Colonic mucosa (tissue), 4 donors: ENCODE data around the gene ARID3C. TPM values are rescaled to one million over a fixed set of nuclear protein-coding genes. Genes with fewer than 3 reads are reported as not detected.

ENCODE experiments used
- DNase-seq: peaks from one replicate; pipeline ENCODE4 v3.0.0-alpha.2; 2020
- H3K27ac ChIP-seq: fragments of 200-600 bp; one replicate; pipeline ENCODE4 v1.8.0; 2021
- H3K27me3 ChIP-seq: fragments of 200-600 bp; one replicate; pipeline ENCODE4 v1.8.0; 2021
- H3K36me3 ChIP-seq: fragments of 200-600 bp; one replicate; pipeline ENCODE4 v1.8.0; 2021
- H3K4me1 ChIP-seq: fragments of 200-600 bp; one replicate; pipeline ENCODE4 v1.8.0; 2021; ENCODE audit warnings: mild to moderate bottlenecking
- H3K4me3 ChIP-seq: fragments of 200-600 bp; one replicate; pipeline ENCODE4 v1.8.0; 2021
- H3K9ac ChIP-seq, 2 donors: one replicate each; pipeline ENCODE4 v1.7.0; 2013; ENCODE audit warnings: control low read depth in 2 of 2, low read depth in 2 of 2, low read length in 2 of 2
- H3K9me3 ChIP-seq: fragments of 200-600 bp; one replicate; pipeline ENCODE4 v1.8.0; 2021
- intact Hi-C: fragments of 100-400 bp; cut with DNase I; formaldehyde crosslinking; loops from one replicate; pipeline ENCODE4 v1.14.1; 2022
- total RNA-seq, 2 donors: library from RNA; stranded (reverse); fragmentation: NEBNext Ultra II Directional in 1 of 2; extraction: Animal tissue kit (Norgen Biotek cat#: 25700) in 1 of 2; gene quantifications; one replicate each; pipeline ENCODE4 v1.2.1, GENCODE V29; 2021
- TF ChIP-seq, protein P1 (sequence below): fragments of 200-600 bp; IDR thresholded peaks from one replicate; pipeline ENCODE4 v1.8.0; 2022; ENCODE audit warnings: antibody characterized with exemption, mild to moderate bottlenecking
- donor health status: healthy.
- donor health status: DM: no; HTN: no; CAD: no.
- donor health status: DM: no; HTN: no; CAD: no.

Gene ARID3C
- total RNA-seq, 2 donors from 2014 or later, result not detected

- intact Hi-C loops, result no loop called here
- DNase-seq, result no peak
- no peak overlapping the region for H3K27ac ChIP-seq
- no peaks in the 10 kb centered on the region for H3K4me1 ChIP-seq
- H3K4me3 ChIP-seq, result no peak overlapping the region
- no peak overlapping the region for H3K9ac ChIP-seq
- no peaks in the 10 kb centered on the region for H3K9me3 ChIP-seq
- no peaks in the 10 kb centered on the region for H3K27me3 ChIP-seq
- H3K36me3 ChIP-seq, result no peaks in the 10 kb centered on the region
- TF ChIP-seq, protein P1, sequence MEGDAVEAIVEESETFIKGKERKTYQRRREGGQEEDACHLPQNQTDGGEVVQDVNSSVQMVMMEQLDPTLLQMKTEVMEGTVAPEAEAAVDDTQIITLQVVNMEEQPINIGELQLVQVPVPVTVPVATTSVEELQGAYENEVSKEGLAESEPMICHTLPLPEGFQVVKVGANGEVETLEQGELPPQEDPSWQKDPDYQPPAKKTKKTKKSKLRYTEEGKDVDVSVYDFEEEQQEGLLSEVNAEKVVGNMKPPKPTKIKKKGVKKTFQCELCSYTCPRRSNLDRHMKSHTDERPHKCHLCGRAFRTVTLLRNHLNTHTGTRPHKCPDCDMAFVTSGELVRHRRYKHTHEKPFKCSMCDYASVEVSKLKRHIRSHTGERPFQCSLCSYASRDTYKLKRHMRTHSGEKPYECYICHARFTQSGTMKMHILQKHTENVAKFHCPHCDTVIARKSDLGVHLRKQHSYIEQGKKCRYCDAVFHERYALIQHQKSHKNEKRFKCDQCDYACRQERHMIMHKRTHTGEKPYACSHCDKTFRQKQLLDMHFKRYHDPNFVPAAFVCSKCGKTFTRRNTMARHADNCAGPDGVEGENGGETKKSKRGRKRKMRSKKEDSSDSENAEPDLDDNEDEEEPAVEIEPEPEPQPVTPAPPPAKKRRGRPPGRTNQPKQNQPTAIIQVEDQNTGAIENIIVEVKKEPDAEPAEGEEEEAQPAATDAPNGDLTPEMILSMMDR, result no peak
These were observed 21.5 kb downstream of the ARID3C start for GRCh38 chr9:34607331-34607730.

- Histone ChIP-seq H3K36me3 (no peaks in the 10 kb centered on the region), H3K27ac (no peak overlapping the region), H3K9me3 (no peaks in the 10 kb centered on the region), H3K9ac (no peak overlapping the region), H3K4me3 (no peak overlapping the region), H3K27me3 (no peaks in the 10 kb centered on the region), H3K4me1 (no peaks in the 10 kb centered on the region)
- DNase-seq, result no peak
- intact Hi-C loops, result no loop called here
- TF ChIP-seq, protein P1, result no peak
These were observed 22.0 kb downstream of the ARID3C start for GRCh38 chr9:34606905-34607304.

- no peak for DNase-seq
- Histone ChIP-seq H3K36me3 (no peaks in the 10 kb centered on the region), H3K9ac (no peak overlapping the region), H3K27ac (no peak overlapping the region), H3K27me3 (no peaks in the 10 kb centered on the region), H3K9me3 (no peaks in the 10 kb centered on the region), H3K4me1 (no peaks in the 10 kb centered on the region), H3K4me3 (no peak overlapping the region)
- TF ChIP-seq, protein P1, result no peak
- intact Hi-C loops, result no loop called here
These were observed 22.7 kb downstream of the ARID3C start for GRCh38 chr9:34606190-34606589.

DNA sequence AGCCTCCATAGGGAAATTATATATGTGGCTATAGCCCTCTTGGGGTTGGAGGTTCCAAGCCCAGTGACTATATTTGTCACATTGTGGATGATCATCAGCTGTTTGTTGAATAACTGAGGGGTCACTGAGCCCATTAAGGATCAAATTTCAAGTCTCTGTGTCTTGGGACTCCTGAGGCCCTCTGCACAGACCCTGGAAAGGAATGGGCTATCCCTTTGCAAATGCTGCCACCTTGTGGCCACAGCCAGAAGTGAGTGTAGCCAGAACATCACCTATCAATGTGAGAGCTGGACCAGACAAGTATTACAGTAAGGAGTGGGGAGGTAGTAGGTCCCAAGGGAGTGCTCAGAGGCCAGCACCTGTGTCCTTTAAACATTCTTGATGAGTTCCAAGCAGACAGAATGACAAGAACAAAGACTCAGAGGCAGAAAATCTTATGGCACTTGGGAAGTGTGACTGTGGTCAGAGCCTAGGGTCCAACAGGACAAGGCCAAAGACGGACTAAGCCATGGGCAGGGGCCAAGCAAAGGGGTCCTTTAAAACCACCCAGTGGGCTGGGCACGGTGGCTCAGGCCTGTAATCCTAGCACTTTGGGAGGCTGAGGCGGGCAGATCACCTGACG lies 25.1 kb downstream of the ARID3C start:
- TF ChIP-seq, protein P1, result peak; percentile 91
- H3K27me3 ChIP-seq, result no peaks in the 10 kb centered on the region
- no peaks in the 10 kb centered on the region for H3K4me1 ChIP-seq
- DNase-seq, result peak; percentile 85
- no peaks in the 10 kb centered on the region for H3K36me3 ChIP-seq
- H3K27ac ChIP-seq, result no peak overlapping the region
- H3K4me3 ChIP-seq, result no peak overlapping the region
- no peaks in the 10 kb centered on the region for H3K9me3 ChIP-seq
- no peak overlapping the region for H3K9ac ChIP-seq
- intact Hi-C loops, result no loop called here

- TF ChIP-seq, protein P1, result no peak
- H3K9me3 ChIP-seq, result no peaks in the 10 kb centered on the region
- no peaks in the 10 kb centered on the region for H3K27me3 ChIP-seq
- no peak overlapping the region for H3K27ac ChIP-seq
- intact Hi-C loops, result no loop called here
- no peak overlapping the region for H3K9ac ChIP-seq
- no peak overlapping the region for H3K4me3 ChIP-seq
- no peaks in the 10 kb centered on the region for H3K36me3 ChIP-seq
- no peaks in the 10 kb centered on the region for H3K4me1 ChIP-seq
- DNase-seq, result no peak
These were observed 26.8 kb downstream of the ARID3C start for GRCh38 chr9:34601937-34602573.
